Endothelial cell of umbilical vein (primary cell): ENCODE measurements around the gene NTF3.

Experiments used
- CTCF ChIP-seq, 2 donors: IDR thresholded peaks; 1 replicate in 1 of 2; 2 replicates in 1 of 2; pipeline ENCODE4 v1.5.1; 2011; ENCODE audit warnings: low read length in 2 of 2, mild to moderate bottlenecking in 2 of 2, moderate library complexity in 2 of 2, control low read depth in 1 of 2, inconsistent platforms in 1 of 2, low read depth in 1 of 2; ENCODE audit not compliant: insufficient read depth in 1 of 2; ENCODE audit errors: extremely low read depth in 1 of 2
- EZH2 ChIP-seq: IDR thresholded peaks from 2 replicates; pipeline ENCODE4 v1.6.1; 2012; ENCODE audit warnings: borderline replicate concordance, low read depth, mild to moderate bottlenecking, moderate library complexity, low read length, inconsistent platforms; ENCODE audit not compliant: severe bottlenecking
- FOS ChIP-seq: IDR thresholded peaks from 2 replicates; pipeline ENCODE4 v1.6.1; 2011; ENCODE audit warnings: mild to moderate bottlenecking, low read length, moderate library complexity, borderline replicate concordance; ENCODE audit not compliant: insufficient read depth
- MAX ChIP-seq: IDR thresholded peaks from 2 replicates; pipeline ENCODE4 v1.6.1; 2011; ENCODE audit not compliant: insufficient read depth, insufficient read length
- MYC ChIP-seq: IDR thresholded peaks from one replicate; pipeline ENCODE4 v1.6.1; 2011; ENCODE audit warnings: mild to moderate bottlenecking, low read depth, low read length
- POLR2A ChIP-seq: IDR thresholded peaks from 2 replicates; pipeline ENCODE4 v1.6.1; 2012; ENCODE audit warnings: low read depth, mild to moderate bottlenecking, control low read depth, low read length
- POLR2AphosphoS5 ChIP-seq: IDR thresholded peaks from 2 replicates; pipeline ENCODE4 v1.6.1; 2012; ENCODE audit warnings: low read depth, mild to moderate bottlenecking, control low read depth, low read length, moderate library complexity; ENCODE audit not compliant: insufficient read depth

GRCh38 chr12:5416571-5416970 lies 15.3 kb upstream of the NTF3 start:
- TF ChIP-seq CTCF (IDR thresholded peaks at IDR 0.05; ENCODE audit: extremely low read depth in 1 of 2, insufficient read depth in 1 of 2, low read depth in 1 of 2, low read length in 2 of 2) (no peak), FOS (no peak), MYC (no peak), POLR2AphosphoS5 (no peak), MAX (no peak), POLR2A (no peak), EZH2 (no peak)
